PFSK-1 (cell line): Measurements from ENCODE around the gene TBXAS1.

ENCODE experiments used
- POLR2AphosphoS5 ChIP-seq: IDR thresholded peaks from 2 replicates; pipeline ENCODE4 v1.6.1; 2012; ENCODE audit warnings: low read depth, mild to moderate bottlenecking, control low read depth, low read length, moderate library complexity
- SIN3A ChIP-seq: IDR thresholded peaks from 2 replicates; pipeline ENCODE4 v1.6.1; 2012; ENCODE audit warnings: mild to moderate bottlenecking, low read length, moderate library complexity, borderline replicate concordance; ENCODE audit not compliant: insufficient read depth

- TF ChIP-seq POLR2AphosphoS5 (no peak), SIN3A (no peak)
Observed at GRCh38 chr7:140033036-140033435, 204.0 kb downstream of the TBXAS1 start.
